BLaER1 treated with 17β-estradiol and CSF1 and Interleukin-3, amounts not matched to agents 10 nM and 100 nM (cell line): ENCODE results near the gene GRIK2.

Experiments used
- H3K27ac ChIP-seq, 11 experiments: shearing (Covaris generic); formaldehyde crosslinking; 2 replicates each; pipeline ENCODE4 v1.8.1; 2022
- H3K27me3 ChIP-seq, 11 experiments: shearing (Covaris generic); formaldehyde crosslinking; 2 replicates each; pipeline ENCODE4 v1.8.1; 2022
- H3K36me3 ChIP-seq, 11 experiments: shearing (Covaris generic); formaldehyde crosslinking; 2 replicates each; pipeline ENCODE4 v1.8.1; 2022
- H3K4me1 ChIP-seq, 10 experiments: shearing (Covaris generic); formaldehyde crosslinking; 2 replicates each; pipeline ENCODE4 v1.8.1; 2022
- H3K4me2 ChIP-seq, 11 experiments: shearing (Covaris generic); formaldehyde crosslinking; 2 replicates each; pipeline ENCODE4 v1.8.1; 2022
- H3K4me3 ChIP-seq, 10 experiments: shearing (Covaris generic); formaldehyde crosslinking; 2 replicates each; pipeline ENCODE4 v1.8.1; 2022
- H3K9ac ChIP-seq, 11 experiments: shearing (Covaris generic); formaldehyde crosslinking; 2 replicates each; pipeline ENCODE4 v1.8.1; 2022
- H3K9me3 ChIP-seq, 11 experiments: shearing (Covaris generic); formaldehyde crosslinking; replicated peaks in 1 of 11; 2 replicates each; pipeline ENCODE4 v1.8.1; 2022
- H4K20me1 ChIP-seq, 11 experiments: shearing (Covaris generic); formaldehyde crosslinking; 2 replicates each; pipeline ENCODE4 v1.8.1; 2022
- Cebpa-rat ChIP-seq, 11 experiments: shearing (Covaris generic); IDR thresholded peaks; 2 replicates each; pipeline ENCODE4 v1.8.1; 2022

Gene GRIK2

GRCh38 chr6:101921829-101922450 is 528.4 kb downstream of the GRIK2 start:
- Histone ChIP-seq H3K27ac (no peak overlapping the region), H3K9ac (no peak overlapping the region), H3K36me3 (no peaks in the 10 kb centered on the region), H3K4me1 (no peaks in the 10 kb centered on the region), H3K9me3 (no peaks in the 10 kb centered on the region), H3K27me3 (no peaks in the 10 kb centered on the region), H3K4me3 (no peak overlapping the region), H3K4me2 (no peak overlapping the region), H4K20me1 (no peaks in the 10 kb centered on the region)
- no peak for TF ChIP-seq Cebpa-rat (IDR thresholded peaks at IDR 0.05)

GRCh38 chr6:101926149-101926925 is 532.8 kb downstream of the GRIK2 start:
- no peaks in the 10 kb centered on the region for H3K9me3 ChIP-seq
- no peak overlapping the region for H3K27ac ChIP-seq
- H3K27me3 ChIP-seq = no peaks in the 10 kb centered on the region
- H4K20me1 ChIP-seq = no peaks in the 10 kb centered on the region
- no peak overlapping the region for H3K9ac ChIP-seq
- no peak overlapping the region for H3K4me2 ChIP-seq
- no peaks in the 10 kb centered on the region for H3K4me1 ChIP-seq
- H3K4me3 ChIP-seq = no peak overlapping the region
- TF ChIP-seq Cebpa-rat (IDR thresholded peaks at IDR 0.05) = no peak
- H3K36me3 ChIP-seq = no peaks in the 10 kb centered on the region

- Histone ChIP-seq H3K4me2 (no peak overlapping the region), H3K36me3 (no peaks in the 10 kb centered on the region), H3K27ac (no peak overlapping the region), H3K27me3 (no peaks in the 10 kb centered on the region), H3K4me3 (no peak overlapping the region), H4K20me1 (no peaks in the 10 kb centered on the region), H3K9me3 (no peaks in the 10 kb centered on the region), H3K9ac (no peak overlapping the region), H3K4me1 (no peaks in the 10 kb centered on the region)
- no peak for TF ChIP-seq Cebpa-rat (IDR thresholded peaks at IDR 0.05)
Observed at GRCh38 chr6:101931766-101932165, 538.3 kb downstream of the GRIK2 start.

GRCh38 chr6:101932704-101933103 is 539.2 kb downstream of the GRIK2 start:
- Histone ChIP-seq H3K9ac (no peak overlapping the region), H3K4me2 (no peak overlapping the region), H3K4me3 (no peak overlapping the region), H3K4me1 (no peaks in the 10 kb centered on the region), H3K27me3 (no peaks in the 10 kb centered on the region), H3K9me3 (no peaks in the 10 kb centered on the region), H3K27ac (no peak overlapping the region), H4K20me1 (no peaks in the 10 kb centered on the region), H3K36me3 (no peaks in the 10 kb centered on the region)
- TF ChIP-seq Cebpa-rat (IDR thresholded peaks at IDR 0.05) = no peak

GRCh38 chr6:101935732-101936131 is 542.2 kb downstream of the GRIK2 start:
- Histone ChIP-seq H4K20me1 (no peaks in the 10 kb centered on the region), H3K4me3 (no peak overlapping the region), H3K36me3 (no peaks in the 10 kb centered on the region), H3K9ac (no peak overlapping the region), H3K9me3 (no peaks in the 10 kb centered on the region), H3K4me1 (no peaks in the 10 kb centered on the region), H3K27me3 (no peaks in the 10 kb centered on the region), H3K4me2 (no peak overlapping the region), H3K27ac (no peak overlapping the region)
- no peak for TF ChIP-seq Cebpa-rat (IDR thresholded peaks at IDR 0.05)

GRCh38 chr6:101936516-101936915 is 543.0 kb downstream of the GRIK2 start:
- Histone ChIP-seq H3K27me3 (no peaks in the 10 kb centered on the region), H3K4me2 (no peak overlapping the region), H3K36me3 (no peaks in the 10 kb centered on the region), H4K20me1 (no peaks in the 10 kb centered on the region), H3K27ac (no peak overlapping the region), H3K9ac (no peak overlapping the region), H3K4me1 (no peaks in the 10 kb centered on the region), H3K4me3 (no peak overlapping the region), H3K9me3 (no peaks in the 10 kb centered on the region)
- no peak for TF ChIP-seq Cebpa-rat (IDR thresholded peaks at IDR 0.05)

- H3K36me3 ChIP-seq = no peaks in the 10 kb centered on the region
- no peaks in the 10 kb centered on the region for H3K4me1 ChIP-seq
- H3K27me3 ChIP-seq = no peaks in the 10 kb centered on the region
- H3K9me3 ChIP-seq = no peaks in the 10 kb centered on the region
- no peak overlapping the region for H3K27ac ChIP-seq
- H3K9ac ChIP-seq = no peak overlapping the region
- H3K4me3 ChIP-seq = no peak overlapping the region
- no peaks in the 10 kb centered on the region for H4K20me1 ChIP-seq
- no peak for TF ChIP-seq Cebpa-rat (IDR thresholded peaks at IDR 0.05)
- H3K4me2 ChIP-seq = no peak overlapping the region
Observed at GRCh38 chr6:101937108-101937507, 543.6 kb downstream of the GRIK2 start.

- H3K4me2 ChIP-seq = no peak overlapping the region
- no peak overlapping the region for H3K9ac ChIP-seq
- no peak for TF ChIP-seq Cebpa-rat (IDR thresholded peaks at IDR 0.05)
- H4K20me1 ChIP-seq = no peaks in the 10 kb centered on the region
- no peak overlapping the region for H3K27ac ChIP-seq
- H3K36me3 ChIP-seq = no peaks in the 10 kb centered on the region
- no peak overlapping the region for H3K4me3 ChIP-seq
- no peaks in the 10 kb centered on the region for H3K27me3 ChIP-seq
- no peaks in the 10 kb centered on the region for H3K4me1 ChIP-seq
- 0 out of 22 replicates have a peak, but pooled peaks cover 0 to 4% (median 0%) of the 10 kb centered on the region in 11 experiments for H3K9me3 ChIP-seq
Observed at GRCh38 chr6:101940391-101940790, 546.9 kb downstream of the GRIK2 start.

GRCh38 chr6:101956961-101957360 is 563.5 kb downstream of the GRIK2 start:
- Histone ChIP-seq H4K20me1 (peaks cover 0 to 4% (median 0%) of the 10 kb centered on the region in 11 experiments; a peak in 2 of 22 replicates), H3K4me3 (no peak overlapping the region), H3K4me1 (no peaks in the 10 kb centered on the region), H3K4me2 (no peak overlapping the region), H3K9me3 (peaks cover 0 to 6% (median 0%) of the 10 kb centered on the region in 11 experiments; a peak in 2 of 22 replicates), H3K27ac (no peak overlapping the region), H3K9ac (no peak overlapping the region), H3K36me3 (no peaks in the 10 kb centered on the region), H3K27me3 (no peaks in the 10 kb centered on the region)
- TF ChIP-seq Cebpa-rat (IDR thresholded peaks at IDR 0.05) = no peak

GRCh38 chr6:101961357-101961756 is 567.8 kb downstream of the GRIK2 start:
- TF ChIP-seq Cebpa-rat (IDR thresholded peaks at IDR 0.05) = no peak
- Histone ChIP-seq H3K27ac (no peak overlapping the region), H3K4me1 (no peaks in the 10 kb centered on the region)

More at GRCh38 chr6:101961357-101961756, 567.8 kb downstream of the GRIK2 start:
- Histone ChIP-seq H3K4me2 (no peak overlapping the region), H3K9me3 (peaks cover 0 to 6% (median 0%) of the 10 kb centered on the region in 11 experiments; a peak in 2 of 22 replicates), H3K36me3 (no peaks in the 10 kb centered on the region), H4K20me1 (peaks cover 0 to 4% (median 0%) of the 10 kb centered on the region in 11 experiments; a peak in 2 of 22 replicates), H3K9ac (no peak overlapping the region), H3K27me3 (no peaks in the 10 kb centered on the region), H3K4me3 (no peak overlapping the region)
